ENCODE results near the gene TNFAIP8L1.

Gene TNFAIP8L1

GRCh38 chr19:4609878-4610511 is 29.3 kb upstream of the TNFAIP8L1 start:
- no peak for DNase-seq (ENCODE audit: low read depth in 2 of 2, low spot score in 1 of 2)

GRCh38 chr19:4613254-4613751 is 26.0 kb upstream of the TNFAIP8L1 start:
- no peak for DNase-seq (ENCODE audit: low read depth in 2 of 2, low spot score in 1 of 2)

GRCh38 chr19:4618019-4618418 is 21.3 kb upstream of the TNFAIP8L1 start:
- DNase-seq (ENCODE audit: low read depth in 2 of 2, low spot score in 1 of 2) = no peak

DNA sequence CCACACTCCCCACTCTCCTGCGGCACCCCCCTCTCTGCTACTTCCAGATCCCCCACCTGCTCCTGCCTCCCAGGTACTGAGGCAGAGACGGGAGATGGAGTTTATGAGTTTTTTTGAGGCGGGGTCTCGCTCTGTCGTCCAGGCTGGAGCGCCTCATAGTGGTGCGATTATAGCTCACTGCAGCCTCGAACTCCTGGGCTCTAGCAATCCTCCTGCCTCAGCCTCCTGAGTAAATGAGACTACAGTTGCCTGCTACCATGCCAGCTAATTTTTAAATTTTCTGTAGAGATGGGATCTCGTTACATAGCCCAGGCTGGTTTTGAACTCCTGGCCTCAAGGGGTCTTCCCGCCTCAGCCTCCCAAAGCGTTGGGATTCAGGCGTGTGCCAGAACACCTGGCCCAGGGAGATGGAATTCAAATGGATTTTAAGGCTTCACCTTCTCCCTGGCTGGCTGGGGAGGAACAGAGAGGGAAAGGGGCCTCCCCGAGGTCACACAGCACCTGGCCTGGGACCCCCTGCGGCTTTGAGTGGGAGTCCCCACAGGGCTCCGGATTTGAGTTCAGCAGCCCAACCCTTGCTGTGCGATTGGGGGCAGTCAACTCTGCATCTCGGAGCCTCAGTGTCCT is 19.5 kb upstream of the TNFAIP8L1 start:
- no peak for DNase-seq (ENCODE audit: low read depth in 2 of 2, low spot score in 1 of 2)

DNA sequence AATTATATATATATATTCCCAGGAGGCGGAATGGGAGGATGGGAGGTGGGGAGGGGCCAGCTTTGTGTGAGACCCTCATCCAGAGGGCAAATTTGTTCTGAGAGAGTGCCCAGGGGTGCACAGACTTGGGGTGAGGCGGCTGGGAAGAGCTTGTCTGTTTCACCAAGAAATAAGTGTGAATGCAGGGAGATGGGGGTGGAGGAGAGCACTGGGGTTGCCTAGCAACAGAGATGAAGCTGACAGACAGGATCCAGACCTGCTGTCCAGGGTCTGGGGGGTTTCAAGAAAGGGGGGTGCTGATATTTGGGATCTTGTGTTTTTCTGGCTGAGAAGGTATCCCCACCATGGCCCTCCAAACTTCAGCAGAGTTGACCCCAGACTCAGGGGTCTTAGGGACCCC is 18.6 kb upstream of the TNFAIP8L1 start:
- no peak for DNase-seq (ENCODE audit: low read depth in 2 of 2, low spot score in 1 of 2)

- DNase-seq (ENCODE audit: low read depth in 2 of 2, low spot score in 1 of 2) = no peak
Measured at GRCh38 chr19:4622695-4623421, 16.5 kb upstream of the TNFAIP8L1 start.

- no peak for DNase-seq (ENCODE audit: low read depth in 2 of 2, low spot score in 1 of 2)
Measured at GRCh38 chr19:4624301-4624700, 15.0 kb upstream of the TNFAIP8L1 start.

- DNase-seq (ENCODE audit: low read depth in 2 of 2, low spot score in 1 of 2) = no peak
Measured at GRCh38 chr19:4624733-4625362, 14.5 kb upstream of the TNFAIP8L1 start.

DNA sequence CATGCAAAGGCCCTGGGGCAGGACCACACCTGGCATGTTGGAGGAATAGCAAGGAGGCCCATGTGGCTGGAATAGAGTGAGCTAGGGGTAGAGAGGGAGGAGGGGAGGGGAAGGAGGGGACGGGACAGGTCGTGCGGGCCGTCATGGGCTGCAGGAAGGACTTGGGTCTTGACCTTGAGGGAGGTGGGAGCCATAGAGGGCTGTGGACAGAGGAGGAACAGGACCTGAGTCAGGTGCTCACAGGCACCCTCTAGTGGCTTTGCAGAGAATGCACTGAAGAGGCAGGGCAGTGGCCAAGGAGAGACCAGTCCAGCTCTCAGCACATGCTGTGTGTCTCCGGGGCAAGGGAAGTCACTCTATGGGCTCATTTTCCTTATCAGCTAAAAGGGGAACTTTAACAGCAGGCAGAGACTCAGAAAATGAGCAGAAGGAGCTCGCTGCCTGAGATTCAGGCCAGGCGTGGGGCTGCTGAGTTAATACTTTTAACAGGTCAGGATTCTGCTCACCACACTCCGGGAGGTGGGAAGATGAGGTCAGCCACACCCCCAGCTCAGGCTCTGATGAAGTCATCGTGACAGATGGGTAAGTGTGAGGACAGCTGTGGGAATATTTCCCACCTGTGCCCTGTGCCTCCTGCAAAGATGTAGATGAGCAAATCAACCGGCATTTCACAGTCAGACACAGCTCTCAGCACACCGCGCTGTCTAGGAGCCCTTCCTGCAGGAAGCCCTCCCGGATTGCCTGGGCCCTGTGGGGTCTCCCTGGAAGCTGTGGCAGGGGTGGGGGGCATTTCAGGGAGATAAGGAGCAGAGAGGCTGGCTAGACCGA is 6.0 kb upstream of the TNFAIP8L1 start:
- DNase-seq (ENCODE audit: low read depth in 2 of 2, low spot score in 1 of 2) = no peak

DNA sequence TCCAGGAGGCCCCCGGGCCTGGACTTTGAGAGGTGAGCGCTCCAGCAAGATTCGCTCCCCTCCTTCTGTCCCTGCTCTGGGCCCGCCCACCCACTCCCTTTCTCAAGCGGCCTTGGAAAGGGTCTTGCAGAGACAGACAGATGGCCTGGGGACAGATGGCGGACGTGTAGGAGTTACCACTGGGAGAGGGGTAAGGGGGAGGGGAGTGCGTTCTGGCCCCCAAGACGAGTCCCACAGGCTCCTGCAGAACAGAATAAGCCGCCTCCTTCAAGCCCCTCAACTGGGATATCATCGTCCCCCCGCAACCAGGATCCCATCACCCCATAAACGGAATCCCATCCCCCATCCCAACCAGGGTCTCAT is 3.6 kb upstream of the TNFAIP8L1 start:
- DNase-seq (ENCODE audit: low read depth in 2 of 2, low spot score in 1 of 2) = no peak

GRCh38 chr19:4636151-4636717 is 3.1 kb upstream of the TNFAIP8L1 start:
- peak; percentile 46 to 56 for DNase-seq (ENCODE audit: low read depth in 2 of 2, low spot score in 1 of 2)

- no peak for DNase-seq (ENCODE audit: low read depth in 2 of 2, low spot score in 1 of 2)
Measured at GRCh38 chr19:4636761-4637160, 2.6 kb upstream of the TNFAIP8L1 start.

- DNase-seq (ENCODE audit: low read depth in 2 of 2, low spot score in 1 of 2) = no peak
Measured at GRCh38 chr19:4638317-4638716, 999 bp upstream of the TNFAIP8L1 start.

DNA sequence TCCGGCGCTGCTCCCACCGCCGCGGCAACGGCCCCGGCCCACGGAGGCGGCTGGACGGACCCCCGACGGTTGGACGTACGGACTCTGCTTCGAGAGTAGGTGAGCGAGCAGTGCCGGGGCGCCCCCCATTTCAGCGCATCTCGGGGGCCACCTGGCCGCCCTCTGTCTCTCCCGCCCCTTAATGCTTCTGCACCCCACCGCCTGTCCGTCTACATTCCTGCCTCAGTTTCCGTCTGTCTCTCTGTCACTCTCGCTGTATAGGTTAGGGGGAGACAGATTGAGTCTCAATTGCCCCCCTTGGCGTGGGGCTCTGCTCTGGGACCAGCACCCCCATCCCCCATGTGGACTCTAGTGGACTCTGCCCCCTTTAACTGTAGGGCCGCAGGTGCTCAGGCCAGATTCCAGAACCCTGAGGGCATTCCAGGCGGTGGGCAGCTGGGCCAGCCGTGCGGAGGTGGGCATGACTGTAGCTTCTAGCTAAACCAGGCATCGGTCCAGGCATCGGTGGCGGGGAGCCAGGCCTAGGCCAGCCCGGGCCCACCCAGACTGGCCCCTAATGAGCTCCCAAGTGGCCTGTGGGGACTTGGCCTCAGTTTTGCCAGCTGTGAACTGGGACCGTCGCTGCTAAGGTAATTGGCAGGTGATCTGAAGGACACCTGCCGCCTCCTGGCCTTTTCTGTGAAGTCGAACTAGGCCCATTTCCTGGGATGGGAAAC is 373 bp downstream of the TNFAIP8L1 start:
- DNase-seq (ENCODE audit: low read depth in 2 of 2, low spot score in 1 of 2) = no peak

DNA sequence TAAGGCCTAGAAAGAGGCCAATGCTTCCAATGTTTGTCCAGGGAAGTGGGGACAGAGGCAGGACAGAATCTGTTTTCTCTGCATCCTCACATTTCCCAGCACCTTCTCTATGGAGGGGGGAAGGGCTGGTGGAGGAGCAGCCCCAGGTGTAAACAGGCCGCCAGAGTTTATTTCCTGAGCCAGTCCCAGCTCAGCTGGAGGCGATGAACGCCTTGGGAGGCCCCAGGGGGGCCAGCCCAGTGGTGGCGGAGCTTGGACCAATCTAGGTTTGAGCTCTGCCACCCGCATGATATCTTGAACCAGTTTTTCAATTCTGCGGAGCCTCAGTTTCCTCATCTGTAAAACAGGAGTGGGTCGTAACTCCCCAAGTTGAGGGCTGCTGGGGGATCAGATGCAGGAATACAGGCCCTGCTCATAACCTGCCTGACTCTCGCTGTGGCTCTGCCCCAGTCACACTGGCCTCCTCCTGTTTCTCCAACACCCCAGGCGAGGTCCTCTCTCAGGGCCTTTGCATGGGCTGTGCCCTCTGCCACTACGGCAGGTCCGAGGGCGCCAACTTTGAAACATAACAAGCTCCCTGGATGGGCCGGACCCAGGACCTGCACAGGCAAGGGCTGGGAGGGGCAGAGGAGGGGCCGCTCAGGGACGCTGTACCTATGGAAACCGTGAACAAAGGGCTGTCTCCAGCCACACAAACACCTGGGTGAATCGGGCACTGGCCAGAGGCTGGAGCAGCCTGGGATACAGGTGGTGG is 1.1 kb downstream of the TNFAIP8L1 start:
- no peak for DNase-seq (ENCODE audit: low read depth in 2 of 2, low spot score in 1 of 2)

DNA sequence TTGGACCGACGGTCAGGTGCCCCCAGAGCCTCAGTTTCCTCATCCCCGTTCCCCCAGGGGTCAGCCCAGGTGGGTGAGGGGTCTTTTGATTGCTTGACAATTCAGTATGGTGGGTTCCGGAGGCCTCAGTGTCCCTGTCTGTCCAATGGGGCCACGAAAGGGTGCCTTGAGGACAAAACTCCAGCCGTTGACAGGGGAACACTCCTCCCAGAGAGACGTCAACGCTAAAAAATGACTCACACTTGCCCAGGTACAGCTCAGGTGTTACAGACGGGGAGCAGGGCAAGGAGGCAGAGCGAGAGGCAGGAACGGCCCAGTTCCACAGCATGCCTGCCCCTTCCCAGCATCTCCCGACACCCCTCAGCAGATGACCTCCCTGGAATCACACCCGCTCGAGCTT is 1.8 kb downstream of the TNFAIP8L1 start:
- no peak for DNase-seq (ENCODE audit: low read depth in 2 of 2, low spot score in 1 of 2)

DNA sequence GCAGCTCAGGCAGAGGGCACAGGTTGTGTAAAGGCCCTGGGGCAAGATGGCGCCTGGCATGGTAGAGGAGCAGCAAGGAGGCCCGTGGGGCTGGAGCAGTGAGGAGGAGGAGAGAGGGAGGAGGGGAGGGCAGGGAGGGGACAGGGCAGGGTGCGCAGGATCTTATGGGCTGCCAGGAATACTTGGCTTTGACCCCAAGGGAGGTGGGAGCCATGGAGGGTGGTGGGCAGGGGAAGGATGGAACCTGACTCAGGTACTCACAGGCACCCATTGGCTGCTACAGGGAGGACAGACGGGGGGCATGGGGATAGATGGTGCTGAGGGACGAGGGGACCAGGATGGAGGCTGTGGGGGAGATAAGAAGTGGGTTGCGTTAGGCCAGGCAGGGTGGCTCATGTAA is 3.3 kb downstream of the TNFAIP8L1 start:
- no peak for DNase-seq (ENCODE audit: low read depth in 2 of 2, low spot score in 1 of 2)

DNA sequence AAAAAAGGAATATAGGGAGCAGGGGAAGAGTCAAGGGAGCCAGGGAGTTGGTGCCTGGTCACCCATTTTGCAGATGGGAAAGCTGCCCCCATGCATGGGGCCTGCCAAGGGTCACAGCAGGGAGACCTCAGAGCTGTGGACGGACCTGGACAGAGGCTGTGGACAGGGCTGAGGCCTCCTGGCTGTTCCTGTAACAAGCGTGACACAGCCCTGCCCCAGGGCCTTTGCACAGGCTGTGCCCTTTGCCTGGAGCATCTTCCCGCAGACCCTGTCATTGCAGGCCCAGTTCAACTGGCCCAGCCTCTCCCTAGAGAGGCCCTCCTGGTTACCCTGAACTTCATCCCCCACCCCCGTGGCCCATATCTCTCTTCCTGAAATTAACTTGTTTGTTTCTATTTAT is 6.4 kb downstream of the TNFAIP8L1 start:
- DNase-seq (ENCODE audit: low read depth in 2 of 2, low spot score in 1 of 2) = no peak
